ENCODE data around the gene ADAMTS13.

ADAMTS13 gene

GRCh38 chr9:133465984-133466383 lies 43.8 kb downstream of the ADAMTS13 start:
- no peak overlapping the region for H3K4me2 ChIP-seq (ENCODE audit: low read depth, low read length, poor library complexity, severe bottlenecking)
- no peaks in the 10 kb centered on the region for H4K20me1 ChIP-seq (ENCODE audit: low read depth, low read length)
- H3K4me3 ChIP-seq (ENCODE audit: insufficient read depth, low read length, poor library complexity, severe bottlenecking), result no peak overlapping the region
- TF ChIP-seq CTCF (IDR thresholded peaks at IDR 0.05; ENCODE audit: insufficient read depth, low read length, poor library complexity, severe bottlenecking), result no peak
- no peak for TF ChIP-seq EZH2phosphoT487 (conservative IDR thresholded peaks at IDR 0.05; ENCODE audit: low read length)
- no peaks in the 10 kb centered on the region for H3K9me2 ChIP-seq (replicated peaks; ENCODE audit: insufficient read depth, low read length)
- no peak overlapping the region for H3K9ac ChIP-seq (ENCODE audit: low read length)
- no peaks in the 10 kb centered on the region for H3K9me3 ChIP-seq (ENCODE audit: insufficient read depth, low read length)
- H3K79me2 ChIP-seq (ENCODE audit: insufficient read depth, low read length), result no peaks in the 10 kb centered on the region
- H3K27me3 ChIP-seq (ENCODE audit: low read length), result no peaks in the 10 kb centered on the region
- H3K27ac ChIP-seq (ENCODE audit: low read depth, low read length), result no peak overlapping the region
- no peaks in the 10 kb centered on the region for H3K36me3 ChIP-seq (ENCODE audit: low read length)
- H3F3A ChIP-seq (ENCODE audit: insufficient read depth), result no peaks in the 10 kb centered on the region
- H2AFZ ChIP-seq (ENCODE audit: low read depth, low read length, severe bottlenecking), result no peak overlapping the region

GRCh38 chr9:133467101-133467500 lies 44.9 kb downstream of the ADAMTS13 start:
- no peaks in the 10 kb centered on the region for H3K9me2 ChIP-seq (replicated peaks; ENCODE audit: insufficient read depth, low read length)
- H3K79me2 ChIP-seq (ENCODE audit: insufficient read depth, low read length), result no peaks in the 10 kb centered on the region
- no peaks in the 10 kb centered on the region for H3K9me3 ChIP-seq (ENCODE audit: insufficient read depth, low read length)
- H3K4me3 ChIP-seq (ENCODE audit: insufficient read depth, low read length, poor library complexity, severe bottlenecking), result no peak overlapping the region
- no peak for TF ChIP-seq CTCF (IDR thresholded peaks at IDR 0.05; ENCODE audit: insufficient read depth, low read length, poor library complexity, severe bottlenecking)
- no peaks in the 10 kb centered on the region for H4K20me1 ChIP-seq (ENCODE audit: low read depth, low read length)
- H3F3A ChIP-seq (ENCODE audit: insufficient read depth), result no peaks in the 10 kb centered on the region
- H3K9ac ChIP-seq (ENCODE audit: low read length), result no peak overlapping the region
- no peak overlapping the region for H2AFZ ChIP-seq (ENCODE audit: low read depth, low read length, severe bottlenecking)
- no peaks in the 10 kb centered on the region for H3K36me3 ChIP-seq (ENCODE audit: low read length)
- H3K27me3 ChIP-seq (ENCODE audit: low read length), result no peaks in the 10 kb centered on the region
- no peak overlapping the region for H3K27ac ChIP-seq (ENCODE audit: low read depth, low read length)
- H3K4me2 ChIP-seq (ENCODE audit: low read depth, low read length, poor library complexity, severe bottlenecking), result no peak overlapping the region

- H3F3A ChIP-seq (ENCODE audit: insufficient read depth), result no peaks in the 10 kb centered on the region
- H3K9me3 ChIP-seq (ENCODE audit: insufficient read depth, low read length), result no peaks in the 10 kb centered on the region
- no peak for TF ChIP-seq EZH2phosphoT487 (conservative IDR thresholded peaks at IDR 0.05; ENCODE audit: low read length)
- no peak for TF ChIP-seq CTCF (IDR thresholded peaks at IDR 0.05; ENCODE audit: insufficient read depth, low read length, poor library complexity, severe bottlenecking)
- H3K36me3 ChIP-seq (ENCODE audit: low read length), result no peaks in the 10 kb centered on the region
- H3K27me3 ChIP-seq (ENCODE audit: low read length), result no peaks in the 10 kb centered on the region
- no peaks in the 10 kb centered on the region for H4K20me1 ChIP-seq (ENCODE audit: low read depth, low read length)
- H3K79me2 ChIP-seq (ENCODE audit: insufficient read depth, low read length), result no peaks in the 10 kb centered on the region
- no peak overlapping the region for H3K4me3 ChIP-seq (ENCODE audit: insufficient read depth, low read length, poor library complexity, severe bottlenecking)
- H3K27ac ChIP-seq (ENCODE audit: low read depth, low read length), result no peak overlapping the region
- H3K9ac ChIP-seq (ENCODE audit: low read length), result no peak overlapping the region
- no peak overlapping the region for H3K4me2 ChIP-seq (ENCODE audit: low read depth, low read length, poor library complexity, severe bottlenecking)
- no peak overlapping the region for H2AFZ ChIP-seq (ENCODE audit: low read depth, low read length, severe bottlenecking)
- H3K9me2 ChIP-seq (replicated peaks; ENCODE audit: insufficient read depth, low read length), result no peaks in the 10 kb centered on the region
These were observed 46.2 kb downstream of the ADAMTS13 start for GRCh38 chr9:133468374-133468773.
